Stomach (tissue), 4 donors: Measurements from ENCODE around the gene SECISBP2.

Experiments
- EP300 ChIP-seq: sonication (generic); formaldehyde crosslinking; IDR thresholded peaks from one replicate; pipeline ENCODE4 v1.6.1; 2017; ENCODE audit warnings: antibody characterized with exemption
- POLR2A ChIP-seq, 4 donors: fragments of 450-650 bp; IDR thresholded peaks; one replicate each; pipeline ENCODE4 v1.6.1; 2016; ENCODE audit warnings: antibody characterized with exemption in 4 of 4, control low read depth in 2 of 4, mild to moderate bottlenecking in 1 of 4, moderate library complexity in 1 of 4
- TF ChIP-seq, protein P1 (sequence below), 7 experiments: fragments of 450-650 bp in 4 of 7; fragments of 200-600 bp in 3 of 7; sonication (generic) in 3 of 7; IDR thresholded peaks; one replicate each; pipeline ENCODE4 v1.5.1; 2016 to 2019; ENCODE audit warnings: antibody characterized with exemption in 7 of 7, control low read depth in 2 of 7, mild to moderate bottlenecking in 1 of 7

DNA sequence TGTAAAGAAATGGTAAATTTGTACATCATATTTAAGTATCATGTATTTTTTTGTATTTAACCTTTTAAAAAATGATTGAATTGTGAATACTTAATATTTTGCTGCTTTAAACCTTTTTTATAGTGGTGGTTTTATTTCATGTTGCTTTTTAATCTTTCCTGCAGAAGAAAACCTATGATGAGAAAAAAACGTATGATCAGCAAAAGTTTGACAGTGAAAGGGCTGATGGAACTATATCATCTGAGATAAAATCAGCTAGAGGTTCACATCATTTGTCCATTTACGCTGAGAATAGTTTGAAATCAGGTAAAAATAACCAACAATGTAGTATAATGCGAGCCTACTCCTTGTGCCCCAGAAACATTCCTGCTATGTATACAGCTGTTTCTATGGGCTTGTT is 7.4 kb downstream of the SECISBP2 start:
- TF ChIP-seq, protein P1, sequence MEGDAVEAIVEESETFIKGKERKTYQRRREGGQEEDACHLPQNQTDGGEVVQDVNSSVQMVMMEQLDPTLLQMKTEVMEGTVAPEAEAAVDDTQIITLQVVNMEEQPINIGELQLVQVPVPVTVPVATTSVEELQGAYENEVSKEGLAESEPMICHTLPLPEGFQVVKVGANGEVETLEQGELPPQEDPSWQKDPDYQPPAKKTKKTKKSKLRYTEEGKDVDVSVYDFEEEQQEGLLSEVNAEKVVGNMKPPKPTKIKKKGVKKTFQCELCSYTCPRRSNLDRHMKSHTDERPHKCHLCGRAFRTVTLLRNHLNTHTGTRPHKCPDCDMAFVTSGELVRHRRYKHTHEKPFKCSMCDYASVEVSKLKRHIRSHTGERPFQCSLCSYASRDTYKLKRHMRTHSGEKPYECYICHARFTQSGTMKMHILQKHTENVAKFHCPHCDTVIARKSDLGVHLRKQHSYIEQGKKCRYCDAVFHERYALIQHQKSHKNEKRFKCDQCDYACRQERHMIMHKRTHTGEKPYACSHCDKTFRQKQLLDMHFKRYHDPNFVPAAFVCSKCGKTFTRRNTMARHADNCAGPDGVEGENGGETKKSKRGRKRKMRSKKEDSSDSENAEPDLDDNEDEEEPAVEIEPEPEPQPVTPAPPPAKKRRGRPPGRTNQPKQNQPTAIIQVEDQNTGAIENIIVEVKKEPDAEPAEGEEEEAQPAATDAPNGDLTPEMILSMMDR (IDR thresholded peaks at IDR 0.05) = no peak
- no peak for TF ChIP-seq POLR2A (IDR thresholded peaks at IDR 0.05)
- TF ChIP-seq EP300 = no peak
